ENCODE data around the gene MTREX. TPM values are rescaled to one million over a fixed set of nuclear protein-coding genes. Genes with fewer than 3 reads are reported as not detected.

MTREX gene
- total RNA-seq, 1 experiment from 2014 or later: 25.6 TPM

DNA sequence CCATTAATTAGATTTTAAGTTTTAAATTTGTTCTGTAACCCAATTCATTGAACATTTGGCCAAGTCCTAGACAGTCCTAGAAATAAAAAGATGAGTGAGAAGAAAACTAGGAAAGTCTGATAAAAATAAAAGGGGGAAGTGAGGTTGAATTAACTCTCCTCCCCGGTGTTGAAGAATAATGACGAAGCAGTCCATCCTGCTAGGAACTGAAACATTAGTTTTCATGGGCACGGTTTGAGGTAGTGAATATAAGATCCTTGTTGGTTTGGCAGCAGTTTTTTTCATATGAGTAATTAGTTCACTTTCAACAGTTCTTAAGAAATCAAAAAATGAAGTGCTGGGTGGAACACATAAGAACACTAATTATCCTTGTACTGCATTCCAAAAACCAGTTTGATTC is 103.1 kb downstream of the MTREX start:
- POLR2A ChIA-PET (ENCODE audit: unreplicated experiment): no interaction called here
- CTCF ChIA-PET: no interaction called here
- ATAC-seq (no peak), DNase-seq (no peak)
- Histone ChIP-seq H3K9me2 (replicated peaks; ENCODE audit: low read length) (no peaks in the 10 kb centered on the region), H3K4me1 (ENCODE audit: insufficient read depth, low read length) (peaks cover 9% of the 10 kb centered on the region; the same call in 1 of the 2 replicates), H3K4me3 (ENCODE audit: low read length) (no peak overlapping the region), H4K20me1 (ENCODE audit: low read length) (no peaks in the 10 kb centered on the region), H3K9me3 (ENCODE audit: low read length) (no peaks in the 10 kb centered on the region), H3K36me3 (ENCODE audit: low read depth, low read length) (peaks cover 4% of the 10 kb centered on the region; the same call in 1 of the 2 replicates), H3K79me2 (ENCODE audit: low read length) (no peaks in the 10 kb centered on the region), H2AFZ (ENCODE audit: low read length) (no peak overlapping the region), H3K27me3 (ENCODE audit: low read length) (no peaks in the 10 kb centered on the region), H3K4me2 (ENCODE audit: low read length) (no peak overlapping the region), H3K27ac (ENCODE audit: low read length) (no peak overlapping the region), H3F3A (ENCODE audit: low read length, unreplicated experiment) (no peaks in the 10 kb centered on the region), H3K9ac (ENCODE audit: low read length) (no peak overlapping the region)
- BruUV-seq (replicated peaks): no TSS peak
- intact Hi-C loops (cut with micrococcal nuclease): loop anchor here (5.0 kb wide), 1 partner anchor 126 kb away; no protein-coding TSS in a partner anchor
- TF ChIP-seq EZH2 (IDR thresholded peaks at IDR 0.05; ENCODE audit: low read length, unreplicated experiment) (no peak), EZH2phosphoT487 (IDR thresholded peaks at IDR 0.05; ENCODE audit: borderline replicate concordance, low read length) (no peak)
- TF ChIP-seq, protein P1, sequence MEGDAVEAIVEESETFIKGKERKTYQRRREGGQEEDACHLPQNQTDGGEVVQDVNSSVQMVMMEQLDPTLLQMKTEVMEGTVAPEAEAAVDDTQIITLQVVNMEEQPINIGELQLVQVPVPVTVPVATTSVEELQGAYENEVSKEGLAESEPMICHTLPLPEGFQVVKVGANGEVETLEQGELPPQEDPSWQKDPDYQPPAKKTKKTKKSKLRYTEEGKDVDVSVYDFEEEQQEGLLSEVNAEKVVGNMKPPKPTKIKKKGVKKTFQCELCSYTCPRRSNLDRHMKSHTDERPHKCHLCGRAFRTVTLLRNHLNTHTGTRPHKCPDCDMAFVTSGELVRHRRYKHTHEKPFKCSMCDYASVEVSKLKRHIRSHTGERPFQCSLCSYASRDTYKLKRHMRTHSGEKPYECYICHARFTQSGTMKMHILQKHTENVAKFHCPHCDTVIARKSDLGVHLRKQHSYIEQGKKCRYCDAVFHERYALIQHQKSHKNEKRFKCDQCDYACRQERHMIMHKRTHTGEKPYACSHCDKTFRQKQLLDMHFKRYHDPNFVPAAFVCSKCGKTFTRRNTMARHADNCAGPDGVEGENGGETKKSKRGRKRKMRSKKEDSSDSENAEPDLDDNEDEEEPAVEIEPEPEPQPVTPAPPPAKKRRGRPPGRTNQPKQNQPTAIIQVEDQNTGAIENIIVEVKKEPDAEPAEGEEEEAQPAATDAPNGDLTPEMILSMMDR (conservative IDR thresholded peaks at IDR 0.05; ENCODE audit: low read depth, low read length): no peak

GRCh38 chr5:55411876-55412275 is 104.1 kb downstream of the MTREX start:
- H3K27ac ChIP-seq (ENCODE audit: low read length): no peak overlapping the region
- no peak for ATAC-seq
- no peak overlapping the region for H3K9ac ChIP-seq (ENCODE audit: low read length)
- peaks cover 4% of the 10 kb centered on the region; the same call in 1 of the 2 replicates for H3K36me3 ChIP-seq (ENCODE audit: low read depth, low read length)
- H3K4me3 ChIP-seq (ENCODE audit: low read length): no peak overlapping the region
- intact Hi-C loops (cut with micrococcal nuclease): loop anchor here (5.0 kb wide), 1 partner anchor 125 kb away; no protein-coding TSS in a partner anchor
- H2AFZ ChIP-seq (ENCODE audit: low read length): no peak overlapping the region
- ChIA-PET POLR2A (ENCODE audit: unreplicated experiment) (interaction anchor here (0.7 kb wide), 1 partner anchor 65 kb away, joined by 3 read pairs; no protein-coding TSS in a partner anchor), CTCF (no interaction called here)
- no peak for DNase-seq
- BruUV-seq (replicated peaks): no TSS peak
- H3K4me2 ChIP-seq (ENCODE audit: low read length): no peak overlapping the region
- H3K9me3 ChIP-seq (ENCODE audit: low read length): no peaks in the 10 kb centered on the region
- peaks cover 10% of the 10 kb centered on the region; the same call in 1 of the 2 replicates for H3K4me1 ChIP-seq (ENCODE audit: insufficient read depth, low read length)
- no peaks in the 10 kb centered on the region for H4K20me1 ChIP-seq (ENCODE audit: low read length)
- H3K9me2 ChIP-seq (replicated peaks; ENCODE audit: low read length): no peaks in the 10 kb centered on the region
- no peaks in the 10 kb centered on the region for H3K79me2 ChIP-seq (ENCODE audit: low read length)
- TF ChIP-seq EZH2phosphoT487 (IDR thresholded peaks at IDR 0.05; ENCODE audit: borderline replicate concordance, low read length): no peak
- TF ChIP-seq, protein P1 (conservative IDR thresholded peaks at IDR 0.05; ENCODE audit: low read depth, low read length): no peak
- no peak for TF ChIP-seq EZH2 (IDR thresholded peaks at IDR 0.05; ENCODE audit: low read length, unreplicated experiment)
- H3K27me3 ChIP-seq (ENCODE audit: low read length): no peaks in the 10 kb centered on the region
- H3F3A ChIP-seq (ENCODE audit: low read length, unreplicated experiment): no peaks in the 10 kb centered on the region

DNA sequence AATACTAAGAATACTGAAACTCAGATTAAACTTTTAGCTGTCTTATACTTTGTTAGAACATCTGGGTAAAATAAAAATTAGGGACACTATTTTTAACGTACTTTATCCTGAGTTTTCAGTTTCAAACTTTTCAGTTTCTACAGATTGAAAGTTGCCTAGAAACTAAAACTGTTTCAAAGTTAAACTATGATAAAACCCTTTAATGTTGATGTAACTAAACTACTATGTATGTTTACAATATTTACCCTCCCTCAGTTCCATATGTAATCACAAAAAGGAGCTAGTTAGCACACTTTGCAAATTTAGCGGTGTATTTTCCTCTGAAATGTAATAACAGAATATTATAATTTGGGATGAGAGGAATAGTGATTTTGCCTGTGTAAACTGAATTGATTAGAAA is 105.9 kb downstream of the MTREX start:
- intact Hi-C loops (cut with micrococcal nuclease): loop anchor here (5.0 kb wide), 1 partner anchor 124 kb away; no protein-coding TSS in a partner anchor
- POLR2A ChIA-PET (ENCODE audit: unreplicated experiment): no interaction called here
- DNase-seq: no peak
- no peak for ATAC-seq
- no peak for TF ChIP-seq EZH2phosphoT487 (IDR thresholded peaks at IDR 0.05; ENCODE audit: borderline replicate concordance, low read length)
- H3K4me2 ChIP-seq (ENCODE audit: low read length): no peak overlapping the region
- H3K27ac ChIP-seq (ENCODE audit: low read length): no peak overlapping the region
- peaks cover 10% of the 10 kb centered on the region; the same call in 1 of the 2 replicates for H3K4me1 ChIP-seq (ENCODE audit: insufficient read depth, low read length)
- no peaks in the 10 kb centered on the region for H3K79me2 ChIP-seq (ENCODE audit: low read length)
- no peaks in the 10 kb centered on the region for H4K20me1 ChIP-seq (ENCODE audit: low read length)
- no peaks in the 10 kb centered on the region for H3K27me3 ChIP-seq (ENCODE audit: low read length)
- CTCF ChIA-PET: no interaction called here
- no peaks in the 10 kb centered on the region for H3K9me2 ChIP-seq (replicated peaks; ENCODE audit: low read length)
- no peaks in the 10 kb centered on the region for H3K9me3 ChIP-seq (ENCODE audit: low read length)
- H3K36me3 ChIP-seq (ENCODE audit: low read depth, low read length): 0 out of 2 replicates have a peak, but pooled peaks cover 4% of the 10 kb centered on the region
- no peaks in the 10 kb centered on the region for H3F3A ChIP-seq (ENCODE audit: low read length, unreplicated experiment)
- H2AFZ ChIP-seq (ENCODE audit: low read length): no peak overlapping the region
- no peak overlapping the region for H3K4me3 ChIP-seq (ENCODE audit: low read length)
- no TSS peak for BruUV-seq (replicated peaks)
- H3K9ac ChIP-seq (ENCODE audit: low read length): no peak overlapping the region
